Suprapubic skin (tissue), 4 donors: Measurements from ENCODE around the gene PSMG3.

Experiments
- POLR2A ChIP-seq, 2 donors: fragments of 450-650 bp; IDR thresholded peaks; one replicate each; pipeline ENCODE4 v1.6.1; 2017; ENCODE audit warnings: antibody characterized with exemption in 2 of 2, mild to moderate bottlenecking in 2 of 2, moderate library complexity in 2 of 2
- POLR2AphosphoS5 ChIP-seq, 3 donors: sonication (generic); formaldehyde crosslinking; IDR thresholded peaks; one replicate each; pipeline ENCODE4 v1.6.1; 2017; ENCODE audit warnings: antibody characterized with exemption in 3 of 3

- TF ChIP-seq POLR2A (IDR thresholded peaks at IDR 0.05) (no peak), POLR2AphosphoS5 (IDR thresholded peaks at IDR 0.05) (no peak)
Observed at GRCh38 chr7:1601956-1602355, 32.1 kb upstream of the PSMG3 start.
